ENCODE results near the gene ST6GALNAC6.

DNA sequence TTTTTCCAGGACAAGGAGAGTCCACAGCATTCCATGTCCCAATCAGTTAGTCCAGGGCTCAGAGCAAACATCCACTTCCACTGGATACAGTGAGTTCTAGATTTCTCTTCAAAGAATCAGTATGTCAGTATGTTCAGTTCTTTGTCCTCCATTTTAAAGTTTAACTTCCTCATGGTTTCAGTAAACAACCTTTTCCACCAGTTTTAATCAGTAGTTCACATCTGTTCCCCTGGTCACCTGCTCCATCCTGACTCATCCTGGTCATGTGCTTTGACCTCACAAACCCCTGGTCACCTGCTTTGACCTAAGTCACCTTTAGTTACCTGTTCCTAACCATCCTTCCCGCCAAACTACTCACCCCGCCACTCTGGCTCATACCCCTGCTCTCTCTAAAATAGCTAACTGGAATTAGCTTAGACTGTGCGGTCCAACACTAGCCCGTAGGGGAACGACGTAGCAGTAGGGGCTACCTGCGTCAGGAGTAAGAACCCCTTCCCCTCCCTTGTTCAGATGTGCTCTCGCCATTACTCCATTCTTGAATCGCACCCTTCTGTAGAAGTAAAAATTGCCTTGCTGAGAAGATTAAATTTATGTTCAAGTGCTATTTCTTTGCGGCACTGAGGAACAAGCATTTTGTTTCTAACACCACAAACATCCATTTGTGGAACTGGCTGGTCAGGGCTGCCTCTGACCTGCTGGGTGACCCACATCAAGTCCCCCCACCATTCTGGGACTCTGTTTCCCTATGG is 50.5 kb downstream of the ST6GALNAC6 start:
- no peak for TF ChIP-seq POLR2A (IDR thresholded peaks at IDR 0.05)
- TF ChIP-seq, protein P1, sequence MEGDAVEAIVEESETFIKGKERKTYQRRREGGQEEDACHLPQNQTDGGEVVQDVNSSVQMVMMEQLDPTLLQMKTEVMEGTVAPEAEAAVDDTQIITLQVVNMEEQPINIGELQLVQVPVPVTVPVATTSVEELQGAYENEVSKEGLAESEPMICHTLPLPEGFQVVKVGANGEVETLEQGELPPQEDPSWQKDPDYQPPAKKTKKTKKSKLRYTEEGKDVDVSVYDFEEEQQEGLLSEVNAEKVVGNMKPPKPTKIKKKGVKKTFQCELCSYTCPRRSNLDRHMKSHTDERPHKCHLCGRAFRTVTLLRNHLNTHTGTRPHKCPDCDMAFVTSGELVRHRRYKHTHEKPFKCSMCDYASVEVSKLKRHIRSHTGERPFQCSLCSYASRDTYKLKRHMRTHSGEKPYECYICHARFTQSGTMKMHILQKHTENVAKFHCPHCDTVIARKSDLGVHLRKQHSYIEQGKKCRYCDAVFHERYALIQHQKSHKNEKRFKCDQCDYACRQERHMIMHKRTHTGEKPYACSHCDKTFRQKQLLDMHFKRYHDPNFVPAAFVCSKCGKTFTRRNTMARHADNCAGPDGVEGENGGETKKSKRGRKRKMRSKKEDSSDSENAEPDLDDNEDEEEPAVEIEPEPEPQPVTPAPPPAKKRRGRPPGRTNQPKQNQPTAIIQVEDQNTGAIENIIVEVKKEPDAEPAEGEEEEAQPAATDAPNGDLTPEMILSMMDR (IDR thresholded peaks at IDR 0.05): no peak

All from Peyer's patch (tissue), 4 donors.